Loucy (cell line): ENCODE results near the gene KCNMA1.

Experiments
- H2AFZ ChIP-seq: fragments of 200-600 bp; sonication (generic); 2 replicates; pipeline ENCODE4 v1.6.0; 2016; ENCODE audit warnings: antibody characterized with exemption, mild to moderate bottlenecking, low read length, moderate library complexity
- H3F3A ChIP-seq: fragments of 200-600 bp; 2 replicates; pipeline ENCODE4 v1.6.0; 2016; ENCODE audit warnings: antibody characterized with exemption, low read depth, mild to moderate bottlenecking
- H3K27me3 ChIP-seq: fragments of 200-600 bp; sonication (generic); 2 replicates; pipeline ENCODE4 v1.6.1; 2014; ENCODE audit warnings: low read length, mild to moderate bottlenecking; ENCODE audit not compliant: insufficient read depth, poor library complexity, severe bottlenecking
- H3K36me3 ChIP-seq: fragments of 200-600 bp; sonication (generic); 2 replicates; pipeline ENCODE4 v1.6.1; 2016; ENCODE audit warnings: low read length; ENCODE audit not compliant: insufficient read depth
- H3K4me1 ChIP-seq: fragments of 200-600 bp; sonication (generic); 2 replicates; pipeline ENCODE4 v1.5.1; 2014; ENCODE audit warnings: low read length, mild to moderate bottlenecking; ENCODE audit not compliant: insufficient read depth, poor library complexity, severe bottlenecking
- H3K4me2 ChIP-seq: fragments of 200-600 bp; sonication (generic); 2 replicates; pipeline ENCODE4 v1.6.0; 2014; ENCODE audit warnings: antibody characterized with exemption, low read length, low read depth, mild to moderate bottlenecking; ENCODE audit not compliant: poor library complexity, severe bottlenecking
- H3K4me3 ChIP-seq: fragments of 200-600 bp; sonication (generic); 2 replicates; pipeline ENCODE4 v1.5.1; 2014; ENCODE audit warnings: low read length, mild to moderate bottlenecking, mixed read lengths; ENCODE audit not compliant: poor library complexity, severe bottlenecking
- H3K79me2 ChIP-seq: fragments of 200-600 bp; sonication (generic); 2 replicates; pipeline ENCODE4 v1.6.1; 2014; ENCODE audit warnings: low read length; ENCODE audit not compliant: insufficient read depth
- H3K9ac ChIP-seq: fragments of 200-600 bp; sonication (generic); 2 replicates; pipeline ENCODE4 v1.6.0; 2014; ENCODE audit warnings: mild to moderate bottlenecking, low read depth, low read length, moderate library complexity; ENCODE audit not compliant: poor library complexity, severe bottlenecking
- H3K9me2 ChIP-seq: fragments of 200-600 bp; sonication (generic); replicated peaks from 2 replicates; pipeline ENCODE4 v1.6.1; 2016; ENCODE audit warnings: low read depth, low read length, mixed read lengths
- H3K9me3 ChIP-seq: fragments of 200-600 bp; sonication (generic); 2 replicates; pipeline ENCODE4 v1.6.1; 2014; ENCODE audit warnings: mild to moderate bottlenecking, antibody characterized with exemption, low read length, low read depth; ENCODE audit not compliant: insufficient read depth
- H4K20me1 ChIP-seq: fragments of 200-600 bp; sonication (generic); 2 replicates; pipeline ENCODE4 v1.6.0; 2014; ENCODE audit warnings: antibody characterized with exemption, low read length, mild to moderate bottlenecking; ENCODE audit not compliant: insufficient read depth, poor library complexity, severe bottlenecking
- CTCF ChIP-seq: fragments of 200-600 bp; sonication (generic); conservative IDR thresholded peaks from 2 replicates; pipeline ENCODE4 v1.5.1; 2014; ENCODE audit warnings: mild to moderate bottlenecking, antibody characterized with exemption, low read length
- EZH2phosphoT487 ChIP-seq: fragments of 200-600 bp; IDR thresholded peaks from 2 replicates; pipeline ENCODE4 v1.6.1; 2018; ENCODE audit warnings: antibody characterized with exemption, mild to moderate bottlenecking, moderate library complexity, borderline replicate concordance

The KCNMA1 gene

GRCh38 chr10:77253147-77253545, 384.5 kb downstream of the KCNMA1 start:
- H3K4me1 ChIP-seq = peaks cover 11% of the 10 kb centered on the region
- no peaks in the 10 kb centered on the region for H3K27me3 ChIP-seq
- H3K79me2 ChIP-seq = no peaks in the 10 kb centered on the region
- no peaks in the 10 kb centered on the region for H3F3A ChIP-seq
- no peaks in the 10 kb centered on the region for H3K36me3 ChIP-seq
- H3K9ac ChIP-seq = no peak overlapping the region
- H2AFZ ChIP-seq = no peak overlapping the region
- H4K20me1 ChIP-seq = no peaks in the 10 kb centered on the region
- no peaks in the 10 kb centered on the region for H3K9me3 ChIP-seq
- TF ChIP-seq CTCF (no peak), EZH2phosphoT487 (no peak)
- H3K4me3 ChIP-seq = no peak overlapping the region
- H3K9me2 ChIP-seq = no peaks in the 10 kb centered on the region
- no peak overlapping the region for H3K4me2 ChIP-seq

- H3K9ac ChIP-seq = no peak overlapping the region
- no peak overlapping the region for H3K4me3 ChIP-seq
- H3F3A ChIP-seq = no peaks in the 10 kb centered on the region
- H3K9me3 ChIP-seq = no peaks in the 10 kb centered on the region
- H3K27me3 ChIP-seq = no peaks in the 10 kb centered on the region
- no peak overlapping the region for H2AFZ ChIP-seq
- no peaks in the 10 kb centered on the region for H3K9me2 ChIP-seq
- no peaks in the 10 kb centered on the region for H3K79me2 ChIP-seq
- peaks cover 11% of the 10 kb centered on the region for H3K4me1 ChIP-seq
- H4K20me1 ChIP-seq = no peaks in the 10 kb centered on the region
- no peaks in the 10 kb centered on the region for H3K36me3 ChIP-seq
- no peak for TF ChIP-seq CTCF
- TF ChIP-seq EZH2phosphoT487 = no peak
- H3K4me2 ChIP-seq = no peak overlapping the region
Measured at GRCh38 chr10:77252380-77253146, 385.0 kb downstream of the KCNMA1 start.

- H3K4me1 ChIP-seq = peaks cover 11% of the 10 kb centered on the region
- H2AFZ ChIP-seq = no peak overlapping the region
- H3K9me3 ChIP-seq = no peaks in the 10 kb centered on the region
- H3K9ac ChIP-seq = no peak overlapping the region
- no peaks in the 10 kb centered on the region for H3K27me3 ChIP-seq
- no peaks in the 10 kb centered on the region for H3K79me2 ChIP-seq
- TF ChIP-seq EZH2phosphoT487 = no peak
- peak; percentile 96 for TF ChIP-seq CTCF
- H4K20me1 ChIP-seq = no peaks in the 10 kb centered on the region
- H3K4me3 ChIP-seq = no peak overlapping the region
- H3K4me2 ChIP-seq = no peak overlapping the region
- H3K9me2 ChIP-seq = no peaks in the 10 kb centered on the region
- no peaks in the 10 kb centered on the region for H3F3A ChIP-seq
- no peaks in the 10 kb centered on the region for H3K36me3 ChIP-seq
Measured at GRCh38 chr10:77251297-77252013, 386.2 kb downstream of the KCNMA1 start.
